SK-N-MC (cell line): ENCODE data around the gene MBIP.

Experiments
- EZH2 ChIP-seq: fragments of 200-600 bp; sonication (generic); IDR thresholded peaks from one replicate; pipeline ENCODE4 v1.6.1; 2017; ENCODE audit warnings: antibody characterized with exemption
- FOXP2 ChIP-seq: optimal IDR thresholded peaks from 2 replicates; pipeline ENCODE3; 2011; ENCODE audit warnings: mild to moderate bottlenecking, moderate library complexity; ENCODE audit not compliant: insufficient read depth; ENCODE audit errors: extremely low read length, control extremely low read depth
- POLR2AphosphoS5 ChIP-seq: IDR thresholded peaks from 2 replicates; pipeline ENCODE4 v1.6.1; 2012; ENCODE audit warnings: mild to moderate bottlenecking, low read depth, low read length, borderline replicate concordance

- no peak for TF ChIP-seq POLR2AphosphoS5
- no peak for TF ChIP-seq EZH2
- no peak for TF ChIP-seq FOXP2
These were observed 5.1 kb downstream of the MBIP start for GRCh38 chr14:36315159-36315853.
